Measurements from ENCODE around the gene PDE7B.
A peak's percentile ranks its signal among the peaks of the same experiment; 100 is the strongest.

Gene PDE7B

GRCh38 chr6:135851442-135852271 is at the start of gene PDE7B:
Gene PDE7B, plus strand, starts transcription at chr6:135851701.
- peak; percentile 97 for DNase-seq (ENCODE audit: low read depth)

GRCh38 chr6:135801755-135802465 is 49.6 kb upstream of the PDE7B start:
- DNase-seq (ENCODE audit: low read depth), result no peak

GRCh38 chr6:135810486-135810885 is 41.0 kb upstream of the PDE7B start:
- DNase-seq (ENCODE audit: low read depth), result no peak

GRCh38 chr6:135811170-135811569 is 40.3 kb upstream of the PDE7B start:
- DNase-seq (ENCODE audit: low read depth), result no peak

GRCh38 chr6:135811644-135812526 is 39.6 kb upstream of the PDE7B start:
- no peak for DNase-seq (ENCODE audit: low read depth)

GRCh38 chr6:135813401-135813800 is 38.1 kb upstream of the PDE7B start:
- no peak for DNase-seq (ENCODE audit: low read depth)

- DNase-seq (ENCODE audit: low read depth), result no peak
These were observed 37.5 kb upstream of the PDE7B start for GRCh38 chr6:135814043-135814442.

- no peak for DNase-seq (ENCODE audit: low read depth)
These were observed 36.3 kb upstream of the PDE7B start for GRCh38 chr6:135815216-135815615.

GRCh38 chr6:135817035-135817434 is 34.5 kb upstream of the PDE7B start:
- DNase-seq (ENCODE audit: low read depth), result no peak

GRCh38 chr6:135819665-135820064 is 31.8 kb upstream of the PDE7B start:
- DNase-seq (ENCODE audit: low read depth), result no peak

- DNase-seq (ENCODE audit: low read depth), result no peak
These were observed 31.2 kb upstream of the PDE7B start for GRCh38 chr6:135820340-135820739.

- DNase-seq (ENCODE audit: low read depth), result no peak
These were observed 27.6 kb upstream of the PDE7B start for GRCh38 chr6:135823851-135824250.

GRCh38 chr6:135826236-135826804 is 25.2 kb upstream of the PDE7B start:
- no peak for DNase-seq (ENCODE audit: low read depth)

- DNase-seq (ENCODE audit: low read depth), result no peak
These were observed 23.5 kb upstream of the PDE7B start for GRCh38 chr6:135828021-135828420.

GRCh38 chr6:135830452-135830881 is 21.0 kb upstream of the PDE7B start:
- DNase-seq (ENCODE audit: low read depth), result no peak

GRCh38 chr6:135831016-135831415 is 20.5 kb upstream of the PDE7B start:
- DNase-seq (ENCODE audit: low read depth), result no peak

- DNase-seq (ENCODE audit: low read depth), result no peak
These were observed 19.3 kb upstream of the PDE7B start for GRCh38 chr6:135832166-135832565.

GRCh38 chr6:135833771-135834170 is 17.7 kb upstream of the PDE7B start:
- DNase-seq (ENCODE audit: low read depth), result no peak

GRCh38 chr6:135837735-135838449 is 13.6 kb upstream of the PDE7B start:
- DNase-seq (ENCODE audit: low read depth), result no peak

GRCh38 chr6:135839121-135839520 is 12.4 kb upstream of the PDE7B start:
- no peak for DNase-seq (ENCODE audit: low read depth)

- DNase-seq (ENCODE audit: low read depth), result no peak
These were observed 8.7 kb upstream of the PDE7B start for GRCh38 chr6:135842618-135843392.
